Stimulated activated CD8-positive, alpha-beta memory T cell treated with anti-CD3 and anti-CD28 coated beads, Interleukin-15, amount 100 ng/mL, for 1 hour (primary cell): ENCODE results near the gene TCERG1L.
"Not testable (repeated sequence)": the region's sequence is repeated elsewhere in the genome, so short reads cannot be mapped to it uniquely, and the experiment has no call there.

Experiments used
- DNase-seq: peaks from one replicate; pipeline ENCODE4 v3.0.0-alpha.2; 2020; ENCODE audit warnings: low read depth

The TCERG1L gene

GRCh38 chr10:131143425-131144165, 167.9 kb downstream of the TCERG1L start:
- DNase-seq, result no peak

- no peak for DNase-seq
Observed at GRCh38 chr10:131142517-131143380, 168.8 kb downstream of the TCERG1L start.

- no peak for DNase-seq
Observed at GRCh38 chr10:131141645-131142516, 169.6 kb downstream of the TCERG1L start.

- DNase-seq, result no peak
Observed at GRCh38 chr10:131141207-131141606, 170.3 kb downstream of the TCERG1L start.

- DNase-seq, result no peak
Observed at GRCh38 chr10:131140606-131141005, 170.9 kb downstream of the TCERG1L start.

- DNase-seq, result no peak
Observed at GRCh38 chr10:131137223-131137622, 174.3 kb downstream of the TCERG1L start.

- not testable (repeated sequence) for DNase-seq
Observed at GRCh38 chr10:131136336-131136735, 175.2 kb downstream of the TCERG1L start.

GRCh38 chr10:131135716-131136115, 175.8 kb downstream of the TCERG1L start:
- DNase-seq, result no peak

- DNase-seq, result no peak
Observed at GRCh38 chr10:131134651-131135050, 176.9 kb downstream of the TCERG1L start.

- no peak for DNase-seq
Observed at GRCh38 chr10:131134001-131134576, 177.4 kb downstream of the TCERG1L start.

GRCh38 chr10:131132681-131133080, 178.8 kb downstream of the TCERG1L start:
- DNase-seq, result no peak

- no peak for DNase-seq
Observed at GRCh38 chr10:131131726-131132591, 179.6 kb downstream of the TCERG1L start.

GRCh38 chr10:131130025-131130424, 181.5 kb downstream of the TCERG1L start:
- DNase-seq, result no peak

GRCh38 chr10:131129544-131129943, 182.0 kb downstream of the TCERG1L start:
- DNase-seq, result no peak

- no peak for DNase-seq
Observed at GRCh38 chr10:131128731-131129130, 182.8 kb downstream of the TCERG1L start.

- DNase-seq, result no peak
Observed at GRCh38 chr10:131127610-131128009, 183.9 kb downstream of the TCERG1L start.

- DNase-seq, result no peak
Observed at GRCh38 chr10:131127138-131127589, 184.4 kb downstream of the TCERG1L start.

- DNase-seq, result no peak
Observed at GRCh38 chr10:131126321-131127137, 185.0 kb downstream of the TCERG1L start.

GRCh38 chr10:131125511-131126225, 185.9 kb downstream of the TCERG1L start:
- no peak for DNase-seq
